Measurements from ENCODE around the gene DIAPH2.
"Not testable (repeated sequence)": the region's sequence is repeated elsewhere in the genome, so short reads cannot be mapped to it uniquely, and the experiment has no call there.

The DIAPH2 gene

DNA sequence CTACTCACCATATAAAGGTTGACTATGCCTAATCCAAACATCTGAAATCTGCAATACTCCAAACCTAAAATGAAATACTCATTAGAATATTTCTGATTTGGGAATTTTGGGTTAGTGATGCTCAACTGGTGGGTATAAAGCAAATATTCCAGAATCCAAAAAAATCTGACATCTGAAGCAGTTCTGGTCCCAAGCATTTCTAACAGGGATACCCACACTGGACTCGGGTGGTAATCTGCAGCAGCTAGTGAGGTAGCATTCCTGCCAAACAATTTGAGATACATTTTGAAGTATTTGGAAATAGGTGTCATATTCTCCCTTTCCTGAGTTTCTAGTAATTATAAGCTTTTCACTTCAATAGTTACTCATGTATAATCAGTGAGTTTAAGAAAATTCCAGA is 149.5 kb downstream of the DIAPH2 start:
- no peak for DNase-seq

DNA sequence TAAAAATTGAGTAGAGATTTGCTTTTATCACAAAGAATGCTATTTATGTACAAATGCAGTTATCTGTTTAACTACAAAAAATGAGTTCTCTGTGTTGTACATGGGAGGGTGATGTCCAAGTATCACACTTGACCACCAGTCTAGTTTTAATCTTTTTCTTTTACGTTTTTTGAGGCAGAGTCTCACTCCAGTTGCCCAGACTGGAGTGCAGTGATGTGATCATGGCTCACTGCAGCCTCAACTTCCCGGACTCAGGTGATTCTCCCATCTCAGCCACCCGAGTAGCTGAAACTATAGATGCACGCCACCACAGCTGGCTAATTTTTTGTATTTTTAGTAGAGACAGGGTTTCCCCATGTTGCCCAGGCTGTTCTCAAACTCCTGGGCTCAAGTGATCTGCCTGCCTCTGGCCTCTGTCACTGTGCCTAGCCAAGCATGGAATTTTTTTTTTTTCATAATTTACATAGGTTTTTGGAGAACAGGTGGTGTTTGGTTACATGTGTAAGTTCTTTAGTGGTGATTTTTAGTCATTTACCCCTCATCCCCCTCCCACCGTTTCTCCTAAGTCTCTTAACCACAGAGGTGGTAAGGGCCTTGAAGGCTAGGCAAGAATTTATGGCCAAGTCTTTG is 151.1 kb downstream of the DIAPH2 start:
- no peak for DNase-seq

DNA sequence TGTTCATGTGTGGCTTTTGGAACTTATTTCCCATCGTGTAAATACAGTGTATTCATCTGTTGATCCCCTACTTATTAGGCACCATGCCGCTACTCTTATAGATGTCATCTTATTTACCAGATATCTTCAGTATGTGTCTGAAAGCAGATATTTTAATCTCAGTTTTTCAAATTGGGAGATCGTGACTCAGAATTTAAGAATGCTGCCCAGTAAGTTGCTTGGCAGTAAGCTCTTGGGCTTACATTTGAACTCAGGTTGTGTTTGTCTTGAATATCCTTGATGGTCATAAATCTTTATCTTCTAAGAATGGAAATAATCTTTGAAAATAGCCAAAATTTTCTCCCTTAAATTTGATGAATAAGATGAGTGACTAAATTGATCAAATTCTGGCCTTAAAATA is 153.2 kb downstream of the DIAPH2 start:
- DNase-seq = no peak

DNA sequence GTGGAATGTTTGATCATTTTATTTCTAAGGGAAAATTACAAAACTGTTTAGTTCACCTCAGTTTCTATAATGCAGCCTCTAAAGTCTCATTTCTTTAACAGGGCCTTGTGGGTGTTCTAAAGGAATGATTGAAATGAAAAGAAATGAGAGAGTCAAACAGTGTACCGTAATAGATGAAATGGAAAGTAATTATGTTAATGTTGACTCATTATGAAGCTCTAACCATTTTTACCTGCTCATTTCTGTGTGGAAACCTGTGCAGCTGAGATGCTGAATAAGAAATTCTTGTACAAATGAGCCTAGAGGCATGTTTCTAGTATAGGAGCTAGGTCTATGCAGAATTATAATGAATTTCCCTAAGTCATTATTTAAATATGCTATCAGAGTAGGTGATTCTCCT is 153.9 kb downstream of the DIAPH2 start:
- no peak for DNase-seq

DNA sequence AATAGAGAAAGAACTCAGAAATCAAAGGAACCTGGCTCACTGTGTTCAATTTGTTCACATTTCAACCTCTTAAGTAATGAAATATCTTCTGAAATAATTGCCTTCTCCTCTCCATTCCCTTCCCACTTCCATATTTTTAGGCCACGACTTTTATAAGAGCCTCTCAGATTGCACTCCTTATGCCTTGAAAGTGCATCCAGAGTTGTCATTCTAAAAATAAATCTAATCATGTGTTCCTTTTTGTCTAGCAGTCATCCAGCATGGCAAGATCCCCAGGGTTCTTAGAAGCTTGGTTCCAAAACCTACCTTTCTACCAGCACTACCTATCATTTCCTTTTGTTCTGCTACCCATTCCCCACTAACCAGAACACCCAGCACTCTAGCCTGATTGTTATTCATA is 156.7 kb downstream of the DIAPH2 start:
- no peak for DNase-seq

DNA sequence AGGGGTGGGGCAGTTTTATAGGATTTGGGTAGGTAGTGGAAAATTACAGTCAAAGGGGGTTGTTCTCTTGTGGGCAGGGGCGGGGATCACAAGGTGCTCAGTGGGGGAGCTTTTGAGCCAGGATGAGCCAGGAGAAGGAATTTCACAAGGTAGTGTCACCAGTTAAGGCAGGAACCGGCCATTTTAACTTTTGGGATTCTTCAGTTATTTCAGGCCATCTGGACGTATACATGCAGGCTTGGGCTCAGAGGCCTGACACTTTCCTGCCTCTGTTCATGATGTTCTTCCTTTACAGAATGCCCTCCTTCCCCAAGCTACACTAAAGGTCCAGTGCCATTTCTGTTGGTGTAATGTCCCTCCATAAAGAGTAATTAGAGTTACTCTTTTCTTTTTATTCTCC is 157.2 kb downstream of the DIAPH2 start:
- DNase-seq = not testable (repeated sequence)

DNA sequence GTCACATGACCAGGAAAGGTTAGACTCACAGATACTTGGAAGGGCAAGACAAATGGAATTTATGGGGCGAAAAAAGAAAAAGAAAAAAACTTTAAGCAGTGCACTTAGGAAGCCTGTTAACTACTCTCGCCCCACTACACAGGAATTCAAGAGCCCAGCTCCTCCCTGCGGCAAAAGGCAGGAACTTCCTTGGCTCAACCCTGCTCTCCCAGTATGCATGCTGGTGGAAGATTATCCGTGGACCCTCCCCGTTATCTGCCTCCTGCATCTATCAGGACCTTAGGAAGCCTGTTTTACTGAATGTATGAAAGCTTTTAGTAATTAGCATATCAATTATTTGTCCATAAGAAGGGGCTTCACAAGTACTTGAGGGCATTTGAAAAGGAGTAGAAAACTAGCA is 158.9 kb downstream of the DIAPH2 start:
- DNase-seq = no peak

DNA sequence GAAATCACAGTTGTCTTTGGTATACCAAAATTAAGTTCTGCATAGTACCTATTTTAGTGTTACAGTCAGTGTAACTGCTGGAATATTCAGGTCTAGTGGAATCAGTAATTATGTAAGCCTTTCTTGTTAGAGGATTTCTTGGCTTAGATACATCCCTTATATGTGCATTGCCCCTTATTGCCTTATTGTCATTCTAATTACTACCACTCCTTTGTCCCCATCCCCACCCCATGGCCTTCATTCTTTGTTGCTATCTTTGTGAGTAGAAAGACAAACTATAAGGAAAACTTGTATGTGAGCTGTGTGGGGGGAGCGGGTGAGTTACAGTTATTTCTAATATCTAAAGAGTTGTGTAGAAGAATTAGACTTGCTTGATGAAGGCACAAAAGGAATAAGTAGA is 162.2 kb downstream of the DIAPH2 start:
- no peak for DNase-seq

DNA sequence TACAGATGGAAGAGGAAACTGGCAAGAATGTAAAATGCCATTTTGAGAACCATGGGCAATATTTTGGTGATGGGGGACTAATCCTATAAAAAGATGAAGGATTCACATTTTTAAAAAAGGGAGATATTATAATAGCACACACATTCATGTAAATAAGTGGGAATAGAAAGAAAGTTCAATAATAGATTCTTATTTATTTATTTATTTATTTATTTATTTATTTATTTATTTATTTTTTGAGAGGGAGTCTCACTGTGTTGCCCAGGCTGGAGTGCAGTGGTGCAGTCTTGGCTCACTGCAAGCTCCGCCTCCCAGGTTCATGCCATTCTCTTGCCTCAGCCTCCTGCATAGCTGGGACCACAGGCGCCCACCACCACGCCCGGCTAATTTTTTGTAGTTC is 174.8 kb downstream of the DIAPH2 start:
- DNase-seq = not testable (repeated sequence)

DNA sequence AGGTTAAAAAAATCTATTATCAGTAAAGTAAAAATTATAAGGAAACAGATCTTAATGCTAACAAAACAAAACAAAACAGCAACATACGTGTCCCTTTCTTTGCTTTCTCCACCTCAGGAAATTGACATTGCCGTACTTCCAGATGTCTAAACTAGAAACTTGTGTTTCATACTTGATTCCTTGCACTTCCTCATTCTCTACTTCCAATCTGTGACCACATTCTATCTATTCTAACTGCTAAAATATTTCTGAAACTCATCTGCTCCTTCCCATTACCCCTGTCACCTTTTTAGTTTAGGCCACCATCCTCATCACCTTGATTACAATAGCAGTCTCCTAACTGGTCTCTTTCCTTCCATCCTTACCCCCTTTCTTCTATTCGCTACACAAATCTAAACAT is 176.6 kb downstream of the DIAPH2 start:
- no peak for DNase-seq

DNA sequence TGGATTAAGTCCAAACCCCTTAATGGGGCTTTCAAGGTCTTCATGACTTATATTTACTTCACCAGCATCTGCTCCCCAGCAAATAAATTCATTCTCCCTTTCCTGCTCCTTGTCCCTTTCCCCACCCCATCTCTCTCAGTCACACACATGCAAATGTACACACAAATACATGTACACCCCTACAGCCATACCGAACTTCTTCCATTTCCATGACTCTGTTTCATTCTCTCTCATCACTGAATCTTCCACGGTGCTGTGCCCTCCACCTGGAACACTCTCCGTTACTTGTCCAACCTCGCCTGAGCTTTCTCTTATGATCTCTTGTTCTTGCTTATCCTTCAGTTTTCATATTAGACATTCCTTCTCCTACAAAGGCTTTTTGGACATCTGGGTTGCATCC is 177.0 kb downstream of the DIAPH2 start:
- DNase-seq = no peak

DNA sequence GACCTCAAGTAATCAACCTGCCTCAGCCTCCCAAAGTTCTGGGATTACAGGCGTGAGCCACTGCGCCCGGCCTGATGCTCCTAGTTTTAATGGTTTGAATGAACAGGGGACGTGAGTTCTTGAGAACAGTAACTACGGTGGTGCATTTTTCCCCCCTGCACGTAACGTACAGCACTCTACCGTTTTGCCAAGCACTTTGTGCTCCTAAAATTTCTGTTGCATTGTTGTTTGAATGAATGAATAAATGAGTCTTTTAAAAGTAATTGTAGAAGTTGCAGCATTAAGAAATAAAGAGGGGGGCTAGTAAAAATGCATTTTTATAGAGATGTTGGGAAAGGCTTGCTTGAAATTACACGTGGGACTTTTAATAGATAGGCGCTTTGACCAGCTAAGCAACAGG is 199.0 kb downstream of the DIAPH2 start, which contains the start of gene RPA4:
Gene RPA4, plus strand, starts transcription at position 301 of the 400 bp plus-strand sequence. CDS start 403 bp downstream, outside the sequence.
- no peak for DNase-seq

DNA sequence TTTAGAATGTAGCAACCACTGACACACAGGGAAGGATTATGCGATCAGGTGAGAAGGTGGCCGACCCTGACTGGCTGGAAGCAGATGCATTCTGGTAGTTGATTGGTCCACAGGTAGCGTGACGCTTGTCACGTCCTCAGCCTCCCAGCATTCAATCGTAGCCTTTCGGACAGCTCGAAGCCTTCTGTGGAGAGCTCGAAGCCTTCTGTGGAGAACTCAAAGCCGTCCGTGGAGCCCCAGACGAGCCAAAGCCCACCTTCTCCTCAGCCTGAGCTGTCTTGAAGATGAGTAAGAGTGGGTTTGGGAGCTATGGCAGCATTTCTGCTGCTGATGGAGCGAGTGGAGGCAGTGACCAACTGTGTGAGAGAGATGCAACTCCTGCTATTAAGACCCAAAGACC is 199.4 kb downstream of the DIAPH2 start:
- no peak for DNase-seq

DNA sequence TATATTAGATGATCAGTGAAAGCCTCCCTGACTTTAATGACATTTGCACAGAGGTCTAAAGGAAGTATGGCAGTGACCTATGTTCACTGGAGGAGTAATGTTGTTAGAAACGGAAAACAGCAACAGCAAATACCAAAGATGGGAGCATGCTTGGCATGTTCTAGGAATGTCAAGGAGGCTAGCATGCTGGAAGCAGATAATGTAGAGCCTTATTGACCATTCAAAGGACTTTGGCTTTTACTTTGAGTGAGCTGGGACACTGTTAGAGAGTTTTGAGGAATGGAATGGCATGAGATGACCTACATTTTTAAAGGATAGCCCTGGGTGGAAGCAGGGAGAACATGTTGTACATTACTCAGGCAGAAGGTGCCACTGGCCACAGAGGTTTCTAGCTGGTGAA is 205.1 kb downstream of the DIAPH2 start:
- no peak for DNase-seq

DNA sequence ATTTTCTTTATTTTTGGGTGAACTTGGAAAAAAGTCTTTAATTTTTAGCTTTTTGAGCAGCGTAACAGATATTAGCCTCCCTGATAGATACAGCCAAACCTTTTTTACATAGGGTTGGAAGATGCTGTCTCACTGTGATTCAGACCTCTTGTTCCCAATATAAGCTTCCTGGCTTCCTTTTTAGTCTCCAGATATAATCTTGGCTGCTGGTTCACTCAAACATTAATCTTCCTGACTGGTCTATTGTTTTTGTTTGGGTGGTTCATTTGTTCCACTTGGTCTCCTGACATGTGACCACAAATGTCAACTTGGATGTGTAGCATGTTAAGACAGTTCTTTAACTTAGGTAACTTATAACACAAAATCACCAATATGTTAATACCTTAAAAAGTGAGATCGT is 222.1 kb downstream of the DIAPH2 start:
- DNase-seq = no peak

DNA sequence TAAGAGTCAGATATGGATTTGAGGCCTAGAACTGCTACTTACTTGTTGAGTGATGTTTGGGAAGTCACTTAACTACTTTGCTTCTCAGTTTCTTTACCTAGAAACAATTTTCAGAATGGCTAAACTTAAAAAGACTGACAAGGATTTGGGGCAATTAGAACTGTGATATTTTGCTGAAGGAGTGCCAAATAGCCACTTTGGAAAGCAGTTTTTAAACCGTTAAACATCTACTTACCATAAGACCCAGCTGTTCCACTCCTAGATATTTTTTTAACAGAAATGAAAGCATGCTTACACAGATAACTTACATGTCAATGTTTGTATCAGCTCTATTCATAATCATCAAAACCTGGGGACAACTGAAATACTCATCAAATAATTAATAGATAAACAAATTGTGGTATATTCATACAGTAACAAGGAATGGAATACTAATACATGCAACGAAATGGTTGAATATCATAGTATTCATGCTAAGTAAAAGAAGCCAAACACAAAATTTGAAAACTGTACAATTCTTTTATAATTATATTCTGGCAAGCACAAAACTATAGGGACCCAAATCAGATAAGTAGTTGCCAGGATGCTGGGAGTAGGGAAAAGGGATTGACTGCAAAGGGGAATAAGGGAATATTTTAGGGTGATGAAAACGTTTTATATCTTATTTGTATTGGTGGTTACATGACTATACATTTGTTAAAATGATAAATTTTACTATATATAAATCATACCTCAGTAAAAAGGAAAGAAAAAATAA is 223.1 kb downstream of the DIAPH2 start:
- DNase-seq = no peak

DNA sequence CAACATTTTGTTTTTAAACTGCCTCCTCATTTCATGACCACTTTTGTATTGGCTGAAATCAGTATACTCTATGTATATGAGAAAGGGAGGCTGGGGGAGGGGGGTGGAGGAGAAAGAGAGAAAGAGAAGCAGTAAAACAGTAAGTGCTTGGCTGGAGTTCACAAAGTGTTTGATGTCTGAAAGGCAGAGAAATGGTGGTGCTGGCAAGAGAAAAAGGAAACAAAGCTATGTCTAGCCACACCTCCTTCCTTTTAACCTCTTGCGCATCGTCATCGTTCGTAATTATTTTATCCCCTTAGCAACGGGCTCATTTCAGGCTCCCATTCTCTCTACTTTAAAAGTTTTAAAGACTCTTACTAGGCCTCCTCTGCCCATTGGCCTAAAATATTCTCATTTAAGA is 224.6 kb downstream of the DIAPH2 start:
- no peak for DNase-seq

DNA sequence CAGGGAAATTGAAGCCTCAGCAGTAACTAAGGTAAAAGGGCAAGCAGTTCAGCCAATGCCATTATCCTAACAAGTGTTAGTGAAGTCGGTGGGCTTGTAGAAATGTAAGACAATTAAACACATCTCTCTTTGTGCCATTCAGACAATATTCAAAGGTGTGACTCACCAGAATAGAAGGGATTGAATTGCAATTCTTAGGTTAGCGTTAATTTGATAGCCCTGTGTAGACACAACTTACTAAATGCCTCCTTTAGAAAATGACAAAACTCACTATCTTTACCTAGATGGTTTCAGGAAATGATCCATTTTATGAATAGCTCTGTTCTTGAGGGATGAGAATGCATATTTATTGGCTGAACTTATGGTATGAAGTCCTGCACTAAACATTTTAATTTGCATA is 234.2 kb downstream of the DIAPH2 start:
- DNase-seq = no peak

DNA sequence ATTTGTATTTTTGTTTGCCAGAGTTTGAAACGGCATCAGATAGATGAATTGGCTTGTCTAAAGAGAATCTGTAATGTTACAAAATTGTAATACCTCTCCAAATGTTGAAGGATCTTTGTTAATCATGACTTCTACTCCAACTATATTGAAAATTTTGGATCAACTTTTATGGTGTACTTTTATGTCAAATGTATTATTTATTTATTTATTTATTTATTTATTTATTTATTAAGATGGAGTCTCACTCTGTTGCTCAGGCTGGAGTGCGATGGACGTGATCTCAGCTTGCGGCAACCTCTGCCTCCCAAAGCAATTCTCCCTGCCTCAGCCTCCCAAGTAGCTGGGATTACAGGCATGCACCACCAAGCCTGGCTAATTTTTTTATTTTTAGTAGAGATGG is 235.0 kb downstream of the DIAPH2 start:
- no peak for DNase-seq

DNA sequence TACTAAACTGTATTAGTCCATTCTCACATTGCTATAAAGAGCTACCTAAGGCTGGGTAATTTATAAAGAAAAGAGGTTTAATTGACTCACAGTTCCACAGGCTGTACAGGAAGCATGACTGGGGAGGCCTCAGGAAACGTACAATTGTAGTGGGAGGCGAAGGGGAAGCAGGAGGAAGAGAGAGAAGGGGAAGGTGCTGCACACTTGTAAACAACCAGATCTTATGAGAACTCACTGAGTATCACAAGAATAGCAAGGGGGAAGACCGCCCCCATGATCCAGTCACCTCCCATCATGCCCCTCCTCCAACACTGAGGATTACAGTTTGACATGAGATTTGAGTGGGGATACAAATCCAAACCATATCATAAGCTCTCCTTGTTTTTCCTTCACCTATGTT is 239.9 kb downstream of the DIAPH2 start:
- no peak for DNase-seq

DNA sequence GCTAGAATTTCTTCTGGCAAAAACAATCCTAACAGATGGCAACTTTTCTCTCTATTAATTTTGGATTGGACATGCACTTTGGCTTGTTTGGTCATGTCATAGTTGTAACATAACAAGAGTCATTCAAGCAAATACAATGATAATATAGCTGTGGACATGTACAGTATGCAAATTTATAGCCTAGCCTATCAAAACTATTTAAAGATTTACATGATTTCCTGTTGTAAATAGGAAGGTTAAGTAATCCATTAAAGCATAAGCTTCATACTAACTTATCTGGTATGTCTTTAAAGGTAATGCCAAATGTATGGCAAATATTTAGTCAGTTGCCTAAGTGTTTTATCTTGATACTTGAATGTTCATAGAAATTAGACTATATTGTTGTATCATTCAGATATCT is 244.4 kb downstream of the DIAPH2 start:
- no peak for DNase-seq

DNA sequence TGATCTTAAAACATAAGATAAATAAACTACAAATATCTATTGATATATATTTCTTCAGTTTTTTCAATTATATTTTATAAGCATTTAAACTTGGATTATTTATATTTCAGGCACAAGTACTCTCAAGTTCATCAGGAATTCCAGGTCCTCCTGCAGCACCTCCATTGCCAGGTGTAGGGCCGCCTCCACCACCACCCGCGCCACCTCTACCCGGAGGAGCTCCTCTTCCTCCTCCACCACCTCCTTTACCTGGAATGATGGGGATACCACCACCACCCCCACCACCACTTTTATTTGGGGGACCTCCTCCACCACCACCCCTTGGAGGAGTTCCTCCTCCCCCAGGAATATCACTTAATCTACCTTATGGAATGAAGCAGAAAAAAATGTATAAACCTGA is 273.1 kb downstream of the DIAPH2 start:
- no peak for DNase-seq

DNA sequence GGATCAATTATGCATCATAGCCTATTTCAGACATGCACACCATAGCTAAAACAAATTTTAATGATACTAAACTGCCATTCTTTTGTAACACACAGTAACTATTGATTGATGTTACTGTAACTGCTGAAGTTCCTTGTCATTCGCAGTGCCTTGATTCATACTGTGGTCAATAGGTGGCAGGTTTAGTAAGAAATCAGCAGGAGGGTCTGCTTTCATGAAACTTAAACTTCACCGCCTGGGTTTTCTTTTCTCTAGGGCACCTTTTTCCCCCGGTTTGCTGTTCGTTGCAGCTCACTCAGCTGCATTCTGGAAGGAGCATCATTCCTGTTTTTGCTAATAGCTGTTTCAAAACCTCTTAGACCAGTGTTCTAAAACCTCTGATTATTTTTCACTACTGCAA is 287.2 kb downstream of the DIAPH2 start:
- no peak for DNase-seq

DNA sequence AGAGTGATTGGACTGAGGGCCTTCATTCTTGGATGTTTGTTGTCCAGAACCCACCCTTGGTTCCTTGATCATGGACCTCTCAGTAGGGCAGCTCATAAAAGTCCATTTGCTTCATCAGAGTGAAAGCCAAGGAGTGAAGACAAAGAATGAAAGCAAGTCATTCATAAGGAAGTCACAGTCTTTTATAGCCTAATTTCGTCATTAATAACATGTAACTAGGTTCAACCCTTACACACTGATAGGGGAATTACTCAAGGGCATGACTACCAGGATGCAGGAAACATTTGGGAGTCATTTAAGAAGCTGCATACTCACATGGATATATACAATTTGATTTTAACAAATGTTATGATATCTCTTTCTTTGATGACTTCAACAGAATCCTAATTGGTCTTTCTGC is 294.3 kb downstream of the DIAPH2 start:
- no peak for DNase-seq

DNA sequence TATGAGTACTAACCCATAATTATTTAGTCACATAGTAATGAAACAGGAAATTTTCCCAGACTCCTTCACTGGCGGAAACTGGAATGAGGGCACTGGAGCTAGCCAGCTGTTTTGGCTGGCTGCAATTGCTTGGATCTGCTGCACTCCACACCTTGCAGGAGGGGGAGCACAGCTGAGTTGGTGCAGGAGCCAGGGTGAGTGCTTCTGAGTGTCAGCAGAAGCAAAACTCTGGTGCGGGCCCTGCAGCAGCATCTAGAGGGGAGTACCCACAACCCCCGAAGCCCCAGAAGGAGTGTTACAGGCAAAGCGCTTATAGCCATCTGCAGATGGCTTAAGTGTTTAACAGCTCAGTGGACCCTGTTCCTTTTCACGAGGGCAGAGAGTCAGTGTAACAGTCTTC is 295.1 kb downstream of the DIAPH2 start:
- no peak for DNase-seq

All from CD4-positive, alpha-beta T cell treated with Interleukin-4 for 4 hours (primary cell).